H1 (cell line): Measurements from ENCODE around the gene PIM2. TPM values are rescaled to one million over a fixed set of nuclear protein-coding genes. Genes with fewer than 3 reads are reported as not detected.

Experiments used
- CTCF ChIA-PET: fragments of 300-600 bp; sonication (Branson Sonifier 250); formaldehyde crosslinking; loops from one replicate; lab custom pipeline; 2021; ENCODE audit not compliant: partially characterized antibody; lab: Charles Lee
- POLR2A ChIA-PET: fragments of 300-600 bp; sonication (Branson Sonifier 250); formaldehyde crosslinking; loops from one replicate; lab custom pipeline; 2021; ENCODE audit warnings: inconsistent platforms; ENCODE audit not compliant: partially characterized antibody; lab: Charles Lee
- DNase-seq, 2 experiments: peaks; one replicate each; pipeline versions ENCODE4 v3.0.0 to v3.0.0-alpha.2; 2010 to 2022; ENCODE audit warnings: low spot score in 2 of 2, low read depth in 1 of 2, mixed read lengths in 1 of 2
- FAIRE-seq: peaks from 2 replicates; lab custom pipeline; 2011; peaks lifted over from hg19 to GRCh38; lab: Jason Lieb, UNC
- H2AFZ ChIP-seq: 2 replicates; pipeline ENCODE4 v1.8.1; 2012; ENCODE audit warnings: low read length, inconsistent platforms
- H2AK5ac ChIP-seq: 2 replicates; pipeline ENCODE4 v1.6.1; 2013; ENCODE audit warnings: low read depth, low read length
- H2BK120ac ChIP-seq: replicated peaks from 2 replicates; pipeline ENCODE3; 2013; ENCODE audit warnings: low read depth, low read length, inconsistent platforms
- H2BK12ac ChIP-seq: 2 replicates; pipeline ENCODE4 v1.6.1; 2013; ENCODE audit warnings: low read depth, low read length
- H2BK15ac ChIP-seq: 2 replicates; pipeline ENCODE4 v1.6.1; 2013; ENCODE audit warnings: low read length
- H2BK20ac ChIP-seq: 2 replicates; pipeline ENCODE4 v1.6.1; 2013; ENCODE audit warnings: low read length
- H2BK5ac ChIP-seq: 2 replicates; pipeline ENCODE4 v1.6.1; 2013; ENCODE audit warnings: low read depth, low read length
- H3K14ac ChIP-seq: 2 replicates; pipeline ENCODE4 v1.6.1; 2013; ENCODE audit warnings: inconsistent platforms; ENCODE audit not compliant: insufficient read length
- H3K18ac ChIP-seq: 2 replicates; pipeline ENCODE4 v1.6.1; 2013; ENCODE audit warnings: low read length; ENCODE audit errors: extremely low read depth
- H3K23ac ChIP-seq: 2 replicates; pipeline ENCODE4 v1.6.1; 2013; ENCODE audit warnings: inconsistent platforms; ENCODE audit not compliant: insufficient read length
- H3K23me2 ChIP-seq: 2 replicates; pipeline ENCODE4 v1.6.1; 2013; ENCODE audit warnings: low read depth, low read length
- H3K27ac ChIP-seq: 2 replicates; pipeline ENCODE4 v1.6.1; 2011; ENCODE audit warnings: low read depth, low read length, inconsistent platforms
- H3K27me3 ChIP-seq, 4 experiments: replicated peaks in 1 of 4; 1 replicate in 1 of 4; 2 replicates in 3 of 4; pipeline versions ENCODE4 v1.6.1 to v1.8.1; 2011 to 2013; ENCODE audit warnings: low read length in 3 of 4, mild to moderate bottlenecking in 3 of 4, inconsistent platforms in 2 of 4, mixed read lengths in 2 of 4, moderate library complexity in 1 of 4; ENCODE audit not compliant: control insufficient read depth in 3 of 4, insufficient read depth in 3 of 4; ENCODE audit errors: extremely low read depth in 1 of 4
- H3K36me3 ChIP-seq, 4 experiments: 2 replicates each; pipeline versions ENCODE4 v1.6.1 to v1.8.1; 2011 to 2013; ENCODE audit warnings: mild to moderate bottlenecking in 4 of 4, low read length in 3 of 4, moderate library complexity in 2 of 4, control low read depth in 1 of 4, inconsistent platforms in 1 of 4; ENCODE audit not compliant: insufficient read depth in 4 of 4, control insufficient read depth in 2 of 4
- H3K4ac ChIP-seq: replicated peaks from 2 replicates; pipeline ENCODE3; 2013; ENCODE audit warnings: low read length, low read depth, mixed read lengths, inconsistent platforms; ENCODE audit not compliant: insufficient read length
- H3K4me1 ChIP-seq, 4 experiments: replicated peaks in 1 of 4; 1 replicate in 1 of 4; 2 replicates in 3 of 4; pipeline versions ENCODE4 v1.6.1 to v1.8.1; 2011 to 2013; ENCODE audit warnings: low read length in 3 of 4, inconsistent platforms in 2 of 4, mixed read lengths in 1 of 4; ENCODE audit not compliant: insufficient read depth in 4 of 4, control insufficient read depth in 3 of 4
- H3K4me2 ChIP-seq, 2 experiments: 2 replicates each; pipeline versions ENCODE4 v1.6.1 to v1.8.1; 2011 to 2013; ENCODE audit warnings: low read depth in 2 of 2, low read length in 2 of 2, control low read depth in 1 of 2, inconsistent platforms in 1 of 2, mild to moderate bottlenecking in 1 of 2; ENCODE audit not compliant: insufficient read depth in 1 of 2
- H3K4me3 ChIP-seq, 4 experiments: fragments of 200-600, 300-600 bp in 1 of 4; sonication (generic), shearing (Covaris generic), sonication (Bioruptor Twin) in 1 of 4; 2 replicates each; pipeline versions ENCODE4 v1.5.1 to v1.8.1; 2011 to 2016; ENCODE audit warnings: low read length in 4 of 4, low read depth in 3 of 4, control low read depth in 2 of 4, inconsistent platforms in 2 of 4, mild to moderate bottlenecking in 2 of 4, mixed read lengths in 1 of 4, moderate library complexity in 1 of 4; ENCODE audit not compliant: insufficient read depth in 2 of 4; ENCODE audit errors: extremely low read depth in 1 of 4
- H3K56ac ChIP-seq: replicated peaks from 2 replicates; pipeline ENCODE3; 2013; ENCODE audit warnings: low read depth, mild to moderate bottlenecking, mixed read lengths, low read length, inconsistent platforms; ENCODE audit not compliant: insufficient read length
- H3K79me1 ChIP-seq: 2 replicates; pipeline ENCODE4 v1.6.1; 2013; ENCODE audit warnings: low read depth, low read length, control low read depth
- H3K79me2 ChIP-seq, 2 experiments: 2 replicates each; pipeline versions ENCODE4 v1.6.1 to v1.8.1; 2012 to 2013; ENCODE audit warnings: low read length in 2 of 2, mild to moderate bottlenecking in 2 of 2, inconsistent platforms in 1 of 2; ENCODE audit not compliant: insufficient read depth in 2 of 2, control insufficient read depth in 1 of 2
- H3K9ac ChIP-seq, 4 experiments: replicated peaks in 1 of 4; 1 replicate in 1 of 4; 2 replicates in 3 of 4; pipeline versions ENCODE4 v1.6.1 to v1.8.1; 2011 to 2013; ENCODE audit warnings: low read depth in 3 of 4, low read length in 3 of 4, control low read depth in 2 of 4, mild to moderate bottlenecking in 2 of 4, moderate library complexity in 2 of 4, inconsistent platforms in 1 of 4; ENCODE audit errors: extremely low read depth in 1 of 4
- H3K9me3 ChIP-seq, 2 experiments: 2 replicates each; pipeline versions ENCODE4 v1.6.1 to v1.8.1; 2012 to 2013; ENCODE audit warnings: mild to moderate bottlenecking in 2 of 2, moderate library complexity in 2 of 2, control low read depth in 1 of 2, inconsistent platforms in 1 of 2, low read depth in 1 of 2, low read length in 1 of 2, mixed read lengths in 1 of 2; ENCODE audit not compliant: insufficient read depth in 2 of 2
- H4K20me1 ChIP-seq, 2 experiments: replicated peaks in 1 of 2; 2 replicates each; pipeline versions ENCODE3 to v1.8.1; 2011 to 2013; ENCODE audit warnings: inconsistent platforms in 2 of 2, low read length in 2 of 2, mild to moderate bottlenecking in 1 of 2; ENCODE audit not compliant: insufficient read depth in 2 of 2, control insufficient read depth in 1 of 2
- H4K5ac ChIP-seq: 2 replicates; pipeline ENCODE4 v1.6.1; 2013; ENCODE audit warnings: low read length, low read depth, mixed read lengths, inconsistent platforms; ENCODE audit not compliant: insufficient read length
- H4K8ac ChIP-seq: 2 replicates; pipeline ENCODE4 v1.8.0; 2013; ENCODE audit warnings: mild to moderate bottlenecking, moderate library complexity, low read length, inconsistent platforms; ENCODE audit not compliant: insufficient read depth; ENCODE audit errors: extremely low read depth
- H4K91ac ChIP-seq: replicated peaks from 2 replicates; pipeline ENCODE3; 2013; ENCODE audit warnings: low read length, mixed read lengths, inconsistent platforms; ENCODE audit not compliant: insufficient read length
- ATF3 ChIP-seq: IDR thresholded peaks from 2 replicates; pipeline ENCODE4 v1.6.1; 2011; ENCODE audit warnings: low read depth, mild to moderate bottlenecking, low read length; ENCODE audit not compliant: insufficient read depth
- BCL11A ChIP-seq, 2 experiments: IDR thresholded peaks; one replicate each; pipeline ENCODE4 v1.6.1; 2011; ENCODE audit warnings: low read depth in 2 of 2, low read length in 2 of 2, mild to moderate bottlenecking in 2 of 2
- CTCF ChIP-seq, 3 experiments: IDR thresholded peaks; 1 replicate in 2 of 3; 2 replicates in 1 of 3; pipeline versions ENCODE4 v1.5.1 to v1.6.1; 2011; ENCODE audit warnings: low read length in 3 of 3, mild to moderate bottlenecking in 3 of 3, inconsistent platforms in 2 of 3, low read depth in 1 of 3, moderate library complexity in 1 of 3; ENCODE audit not compliant: insufficient read depth in 1 of 3; ENCODE audit errors: control extremely low read depth in 1 of 3
- EGR1 ChIP-seq: IDR thresholded peaks from 2 replicates; pipeline ENCODE4 v1.6.1; 2011; ENCODE audit warnings: low read depth, low read length, borderline replicate concordance
- KDM1A ChIP-seq: fragments of 200-600, 300-600 bp; sonication (generic); IDR thresholded peaks from 2 replicates; pipeline ENCODE4 v1.7.1; 2016; ENCODE audit warnings: mild to moderate bottlenecking, low read length, borderline replicate concordance
- NANOG ChIP-seq: IDR thresholded peaks from 2 replicates; pipeline ENCODE4 v1.6.1; 2011; ENCODE audit warnings: low read length, low read depth, mild to moderate bottlenecking, inconsistent platforms; ENCODE audit not compliant: insufficient read depth, poor library complexity, severe bottlenecking
- RAD21 ChIP-seq, 2 experiments: IDR thresholded peaks in 1 of 2; conservative IDR thresholded peaks in 1 of 2; 2 replicates each; pipeline ENCODE4 v1.6.1; 2011; ENCODE audit warnings: low read depth in 2 of 2, low read length in 2 of 2, improper control_type of control experiment in 1 of 2, inconsistent platforms in 1 of 2, mild to moderate bottlenecking in 1 of 2, moderate library complexity in 1 of 2
- TAF7 ChIP-seq: optimal IDR thresholded peaks from 2 replicates; pipeline ENCODE3; 2011; ENCODE audit warnings: low read depth, mild to moderate bottlenecking, inconsistent platforms, low read length, moderate library complexity, borderline replicate concordance
- WGBS, 2 experiments: shearing (Covaris generic) in 1 of 2; methylation state at CpG; one replicate each; pipeline versions ENCODE4 v1.1.6 to v1.1.7; 2013 to 2015; ENCODE audit warnings: low lambda C conversion rate in 2 of 2, mixed read lengths in 2 of 2, inconsistent platforms in 1 of 2, low coverage in 1 of 2, missing lambda C conversion rate in 1 of 2; ENCODE audit not compliant: insufficient replicate concordance in 2 of 2, insufficient coverage in 1 of 2, insufficient read length in 1 of 2; ENCODE audit errors: extremely low coverage in 1 of 2, missing lambda C conversion rate in 1 of 2; 5-methylcytosine and 5-hydroxymethylcytosine counted together
- polyA plus RNA-seq, 7 experiments: library from polyadenylated mRNA; depleted of rRNA in 3 of 7; stranded (reverse) in 5 of 7; unstranded in 2 of 7; fragments of >200 nt in 5 of 7; fragments of 200-250 nt in 2 of 7; gene quantifications; 1 replicate in 5 of 7; 2 replicates in 1 of 7; 4 replicates in 1 of 7; pipeline versions ENCODE4 v1.2.1 to v1.2.3, GENCODE V29; 2011 to 2013; ENCODE audit warnings: missing spikeins in 2 of 7, mixed read lengths in 2 of 7
- total RNA-seq: library from RNA; stranded (reverse); fragmentation: NEBNext Ultra II Directional; extraction: Animal tissue kit (Norgen Biotek cat#: 25700); gene quantifications from 2 replicates; pipeline ENCODE4 v1.2.1, GENCODE V29; 2021

Gene PIM2
- total and polyA plus RNA-seq, 2 of the 8 experiments (the other 6 are each of a cell fraction or from before 2014, with no cell fraction given) = 180 to 203 TPM

GRCh38 chrX:48924270-48924669 is 5.4 kb upstream of the PIM2 start:
- H2BK5ac ChIP-seq = 0 out of 2 replicates have a peak overlapping the region, but pooled peaks have one; percentile 39
- no peak overlapping the region for H3K14ac ChIP-seq
- CTCF ChIA-PET = interaction anchor here (1.2 to 1.7 kb wide), 2 partner anchors 14 to 17 kb away, joined by 4 to 5 read pairs; no protein-coding TSS in a partner anchor
- H2AFZ ChIP-seq = no peak overlapping the region
- H3K79me2 ChIP-seq = peaks cover 4 to 30% of the 10 kb centered on the region in 2 experiments; a peak in 3 of 4 replicates
- POLR2A ChIA-PET = interaction anchor here (0.5 to 30.9 kb wide), 5 partner anchors 9 to 31 kb away, joined by 3 to 572 read pairs (median 3); partner anchors contain the start of genes PIM2, PQBP1, SLC35A2 and TIMM17B
- peak overlapping the region; percentile 73 for H4K91ac ChIP-seq
- H3K23ac ChIP-seq = no peak overlapping the region
- peak overlapping the region; percentile 48; the same call in 1 of the 2 replicates for H3K18ac ChIP-seq
- no peak overlapping the region for H3K4me3 ChIP-seq
- no peak overlapping the region for H3K27ac ChIP-seq
- no peak for DNase-seq
- no peaks in the 10 kb centered on the region for H3K9me3 ChIP-seq
- peak overlapping the region; percentile 95; the same call in 1 of the 2 replicates for H2AK5ac ChIP-seq
- H3K27me3 ChIP-seq = no peaks in the 10 kb centered on the region
- H3K36me3 ChIP-seq = peaks cover 0 to 33% (median 14%) of the 10 kb centered on the region in 4 experiments; a peak in 6 of 8 replicates
- no peak overlapping the region for H3K56ac ChIP-seq
- H2BK12ac ChIP-seq = peak overlapping the region; percentile 75; the same call in 1 of the 2 replicates
- 87% methylated on average over 5 of the region's 5 CpGs; no CpG with 5 or more reads in 1 of the 2 experiments for WGBS, 2 experiments
- no peaks in the 10 kb centered on the region for H4K20me1 ChIP-seq
- no peak for FAIRE-seq
- H3K79me1 ChIP-seq = no peaks in the 10 kb centered on the region
- H3K4me2 ChIP-seq = no peak overlapping the region
- H4K5ac ChIP-seq = no peak overlapping the region
- peaks cover 11% of the 10 kb centered on the region for H3K23me2 ChIP-seq
- H3K4ac ChIP-seq = no peak overlapping the region
- H3K9ac ChIP-seq = no peak overlapping the region
- H2BK15ac ChIP-seq = no peak overlapping the region
- no peak overlapping the region; the same call in 1 of the 2 replicates for H4K8ac ChIP-seq
- H2BK20ac ChIP-seq = peak overlapping the region; percentile 72; the same call in 1 of the 2 replicates
- peaks cover 8 to 28% (median 20%) of the 10 kb centered on the region in 4 experiments; a peak in 6 of 7 replicates for H3K4me1 ChIP-seq
- H2BK120ac ChIP-seq = no peak overlapping the region
- no peak for TF ChIP-seq ATF3
- TF ChIP-seq KDM1A = no peak
- no peak for TF ChIP-seq CTCF (IDR thresholded peaks at IDR 0.05; ENCODE audit: control extremely low read depth in 1 of 3, insufficient read depth in 1 of 3, low read depth in 1 of 3, low read length in 3 of 3)
- TF ChIP-seq RAD21 (IDR thresholded peaks at IDR 0.05 in 1 of 2, conservative IDR thresholded peaks at IDR 0.05 in 1 of 2; ENCODE audit: low read depth in 2 of 2, low read length in 2 of 2) = no peak
- no peak for TF ChIP-seq NANOG
- no peak for TF ChIP-seq BCL11A (IDR thresholded peaks at IDR 0.05; ENCODE audit: low read depth in 2 of 2, low read length in 2 of 2)
- no peak for TF ChIP-seq TAF7
- no peak for TF ChIP-seq EGR1
